ENCODE measurements around the gene PLCB2.

The PLCB2 gene

DNA sequence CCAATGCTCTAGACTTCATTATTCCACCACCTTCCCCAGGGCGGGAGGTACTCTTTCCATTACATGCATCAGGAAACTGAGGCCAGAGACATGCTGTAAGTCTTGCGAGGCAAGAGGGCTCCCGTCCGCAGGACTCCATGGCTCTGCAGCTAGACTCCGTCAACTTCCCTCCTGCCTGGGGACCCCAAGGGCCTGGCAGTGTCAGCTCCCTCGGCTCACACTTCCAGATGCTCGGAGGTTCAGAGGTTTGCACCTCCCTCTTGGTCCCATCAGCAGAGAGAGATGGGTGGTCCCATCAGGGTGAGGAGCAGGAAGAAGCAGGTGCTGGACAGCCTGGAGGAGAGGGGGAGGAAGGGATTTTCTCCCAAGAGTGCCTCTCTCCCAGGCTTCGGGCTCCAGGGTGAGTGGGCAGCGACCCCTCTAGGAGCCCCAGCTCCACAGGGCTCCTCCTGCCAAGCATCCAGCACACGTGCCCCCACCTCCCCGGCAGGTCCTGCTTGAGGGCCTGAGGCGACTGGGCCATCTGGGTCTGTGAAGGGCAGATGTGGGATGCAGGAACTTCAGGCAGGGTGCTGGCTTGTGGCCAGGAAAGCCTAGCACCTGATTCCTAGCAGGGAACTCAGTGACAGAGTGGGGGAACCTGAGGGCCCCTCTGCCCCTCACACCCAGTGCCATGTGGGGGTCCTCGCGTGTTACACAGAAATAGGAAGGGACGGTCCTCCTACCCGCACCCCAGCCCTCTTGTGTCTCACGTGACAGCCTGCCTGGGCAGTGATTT is 59.5 kb downstream of the PLCB2 start:
- no peak for DNase-seq

DNA sequence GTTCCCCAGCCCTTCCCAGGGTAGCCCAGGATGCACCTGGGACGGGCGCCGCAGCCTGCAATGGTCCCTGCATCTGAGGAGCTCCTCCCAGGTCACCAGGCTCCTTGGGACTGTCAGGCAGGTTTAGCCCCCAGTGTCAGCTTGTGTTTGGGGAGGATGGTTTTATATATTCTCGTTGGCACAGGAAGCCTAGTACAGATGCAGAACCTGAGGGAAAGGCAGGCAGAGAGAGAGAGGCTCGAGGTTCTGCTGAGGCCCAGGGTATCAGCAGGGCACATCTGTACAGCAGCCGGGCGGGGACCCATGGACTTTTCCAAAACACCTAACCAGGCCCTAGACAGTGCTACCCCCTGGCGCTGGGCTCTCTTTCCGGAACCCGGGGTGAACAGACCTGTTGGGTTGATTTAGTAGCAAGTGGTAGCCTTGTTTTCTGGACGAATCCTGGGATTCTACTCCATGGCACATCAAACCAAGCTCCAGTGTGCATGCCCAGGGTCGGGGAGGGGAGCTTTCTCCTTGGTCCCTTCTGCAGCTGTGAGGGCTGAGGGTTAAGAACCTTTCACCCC is 60.2 kb downstream of the PLCB2 start:
- no peak for DNase-seq

DNA sequence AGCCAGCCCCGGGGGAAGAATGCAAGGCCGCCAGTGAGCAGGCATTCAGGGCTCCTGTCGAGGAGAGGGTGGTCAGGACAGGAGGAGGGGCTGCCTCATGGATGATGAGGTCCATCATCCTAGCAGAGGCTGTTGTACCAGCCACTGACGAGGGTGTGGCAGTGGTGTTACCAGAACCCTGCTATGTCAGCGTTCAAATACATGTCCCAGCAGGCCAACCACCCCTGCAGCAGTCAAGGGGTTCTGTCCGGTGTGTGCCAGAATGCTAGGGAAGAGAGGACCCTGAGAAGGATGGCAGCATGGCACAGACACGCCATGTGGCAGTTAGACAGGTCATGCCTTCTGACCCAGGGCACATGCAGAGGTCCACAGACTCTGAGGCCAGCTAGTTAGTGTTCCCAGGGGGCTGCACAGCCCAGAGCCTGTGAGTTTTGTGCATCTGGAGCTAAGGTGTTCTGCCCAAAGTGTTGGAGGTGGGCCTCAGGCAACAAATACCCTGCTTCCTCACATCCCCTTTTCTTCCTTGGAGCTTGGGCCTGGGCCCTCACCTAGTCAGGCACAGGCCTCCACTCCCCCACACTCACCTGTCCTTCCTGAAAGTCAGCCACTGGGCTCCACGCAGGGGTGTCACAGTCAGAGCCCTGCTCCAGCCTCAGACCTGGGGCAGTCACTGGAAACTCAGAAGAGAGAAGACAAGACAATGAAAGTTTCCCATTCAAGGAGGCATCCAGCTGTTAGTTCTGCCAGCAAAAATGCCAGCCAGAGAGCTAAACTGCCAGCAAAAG is 61.0 kb downstream of the PLCB2 start:
- DNase-seq = no peak

DNA sequence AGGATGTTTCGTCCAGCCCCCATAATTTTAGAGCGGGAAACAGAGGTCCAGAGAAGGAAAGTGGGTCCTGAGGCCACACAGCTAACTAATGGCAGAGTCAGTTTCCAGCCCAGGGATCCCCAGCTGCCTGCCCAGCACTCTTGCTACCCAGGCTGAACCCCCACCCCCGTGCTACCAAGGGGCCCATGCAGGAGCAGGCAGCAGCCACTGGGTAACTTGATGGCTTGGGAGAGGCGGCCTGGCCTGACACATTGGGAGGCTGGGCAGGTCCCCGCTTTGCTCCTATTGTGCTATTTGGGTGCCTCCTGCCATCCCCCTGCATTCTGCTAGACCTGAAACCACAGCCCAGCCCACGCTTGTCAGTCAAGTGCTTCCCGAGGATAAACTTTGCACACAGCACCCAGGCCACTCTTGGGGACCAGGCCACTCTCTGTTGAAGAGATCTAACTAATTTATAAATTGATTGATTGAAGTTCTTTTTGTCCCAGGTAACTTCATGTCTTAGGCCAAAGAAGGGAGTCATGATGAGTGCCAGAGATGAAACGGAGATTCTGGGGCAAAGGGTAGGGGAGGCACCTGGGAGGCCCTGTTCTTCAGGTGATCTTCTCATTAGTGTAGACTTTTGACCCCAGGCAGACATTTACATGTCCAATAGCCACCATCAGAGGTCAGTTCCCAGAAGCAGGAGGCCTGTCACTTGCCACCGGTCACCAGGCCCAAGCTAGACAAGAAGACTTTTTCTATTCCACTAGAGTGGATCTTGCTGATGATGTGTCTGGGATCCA is 61.9 kb downstream of the PLCB2 start:
- DNase-seq = no peak

DNA sequence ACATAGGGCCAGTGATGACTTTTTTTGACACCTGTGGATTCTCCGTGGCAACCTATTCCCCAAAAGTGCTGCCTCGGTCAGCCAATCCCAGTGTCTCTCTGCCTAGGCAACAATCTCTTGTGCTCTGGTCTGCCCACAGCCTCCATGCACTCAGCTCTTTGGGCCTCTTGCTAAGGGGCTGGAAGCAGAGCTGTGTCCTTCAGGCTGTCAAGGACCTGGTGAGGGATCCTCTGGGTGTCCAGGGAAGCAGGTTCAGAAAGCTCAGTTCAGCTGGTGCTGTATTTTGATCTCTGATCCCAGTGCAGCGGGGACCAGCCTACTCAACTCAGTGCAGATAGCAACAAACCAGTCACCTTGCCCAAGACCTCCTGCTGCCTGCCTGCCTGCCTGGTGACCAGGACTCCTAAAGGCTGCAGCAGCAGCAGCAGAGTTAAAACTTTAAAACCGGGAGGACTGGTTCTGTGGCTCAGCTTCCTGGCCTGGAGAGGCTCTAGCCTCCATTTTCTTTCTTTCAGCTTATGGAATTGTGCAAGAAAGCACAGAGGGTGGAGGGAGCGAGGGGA is 62.7 kb downstream of the PLCB2 start:
- DNase-seq = no peak

DNA sequence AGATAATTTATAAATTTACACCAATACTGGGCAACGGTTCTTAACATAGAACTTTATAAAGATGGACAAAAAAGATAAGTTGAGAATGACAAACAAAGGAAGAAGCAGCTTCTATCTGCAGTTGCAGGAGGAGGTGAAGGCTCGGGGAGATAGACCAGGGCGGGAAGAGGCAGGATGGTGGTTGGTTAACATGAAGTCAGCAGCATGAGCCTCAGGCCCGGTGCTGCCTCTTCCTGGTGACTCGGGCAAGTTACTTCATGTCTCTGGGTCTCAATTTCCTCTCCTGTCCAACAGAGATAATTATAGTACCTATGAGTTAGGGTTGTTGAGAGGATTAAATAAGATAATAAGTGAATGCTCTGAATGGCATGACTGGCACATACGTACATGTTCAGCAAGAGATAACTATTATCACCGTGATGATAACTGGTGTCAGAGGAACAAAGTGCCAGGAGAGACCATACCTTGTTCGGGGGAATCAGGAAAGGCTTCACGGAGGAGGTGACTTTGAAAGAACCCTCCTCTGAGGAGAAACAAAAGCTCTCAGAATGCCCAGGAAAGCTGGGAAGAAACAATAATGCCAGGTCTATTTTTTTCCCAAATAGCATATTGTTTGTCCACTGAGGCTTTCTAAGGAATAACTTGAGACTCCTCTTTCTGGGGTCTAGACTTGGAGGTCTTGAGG is 64.5 kb downstream of the PLCB2 start:
- DNase-seq = no peak

DNA sequence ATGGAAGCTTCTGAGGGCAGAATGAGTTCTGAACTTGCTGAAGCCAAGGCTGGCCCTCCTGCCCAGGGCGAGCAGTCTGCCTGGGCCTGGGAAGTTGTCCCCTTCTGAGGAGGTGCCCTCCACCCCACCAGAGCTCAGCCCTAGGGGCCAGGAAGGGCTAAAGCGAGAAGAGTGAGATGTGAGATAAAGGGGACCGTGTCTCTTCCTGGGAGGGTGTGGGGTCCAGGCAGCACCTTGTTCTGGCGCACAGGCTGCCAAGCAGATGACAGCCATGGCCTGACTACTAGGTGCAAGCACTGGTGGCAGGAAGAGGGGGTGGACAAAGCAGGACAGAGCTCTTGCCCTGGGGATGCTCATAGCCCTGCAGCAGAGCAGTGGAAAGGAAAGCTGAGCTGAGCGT is 65.1 kb downstream of the PLCB2 start:
- no peak for DNase-seq

DNA sequence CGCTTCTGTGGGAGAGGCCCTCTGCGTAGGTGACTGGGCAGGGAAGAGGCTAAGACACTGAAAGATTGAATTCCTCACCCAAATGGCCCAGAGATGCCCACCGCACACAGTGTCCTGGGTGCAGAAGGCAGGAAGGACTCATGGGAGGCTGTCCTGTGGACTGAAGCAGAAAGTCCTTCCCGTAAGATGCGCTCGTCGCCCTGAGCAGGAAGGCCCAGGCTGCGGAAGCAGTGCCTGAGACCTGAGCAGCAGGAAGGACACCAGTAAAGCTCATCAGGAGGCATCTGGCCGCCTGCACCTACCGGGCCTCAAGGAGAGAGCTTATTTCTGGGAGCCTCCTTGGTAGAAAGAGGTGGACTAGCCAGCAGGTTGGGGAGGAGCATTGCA is 65.5 kb downstream of the PLCB2 start:
- no peak for DNase-seq

DNA sequence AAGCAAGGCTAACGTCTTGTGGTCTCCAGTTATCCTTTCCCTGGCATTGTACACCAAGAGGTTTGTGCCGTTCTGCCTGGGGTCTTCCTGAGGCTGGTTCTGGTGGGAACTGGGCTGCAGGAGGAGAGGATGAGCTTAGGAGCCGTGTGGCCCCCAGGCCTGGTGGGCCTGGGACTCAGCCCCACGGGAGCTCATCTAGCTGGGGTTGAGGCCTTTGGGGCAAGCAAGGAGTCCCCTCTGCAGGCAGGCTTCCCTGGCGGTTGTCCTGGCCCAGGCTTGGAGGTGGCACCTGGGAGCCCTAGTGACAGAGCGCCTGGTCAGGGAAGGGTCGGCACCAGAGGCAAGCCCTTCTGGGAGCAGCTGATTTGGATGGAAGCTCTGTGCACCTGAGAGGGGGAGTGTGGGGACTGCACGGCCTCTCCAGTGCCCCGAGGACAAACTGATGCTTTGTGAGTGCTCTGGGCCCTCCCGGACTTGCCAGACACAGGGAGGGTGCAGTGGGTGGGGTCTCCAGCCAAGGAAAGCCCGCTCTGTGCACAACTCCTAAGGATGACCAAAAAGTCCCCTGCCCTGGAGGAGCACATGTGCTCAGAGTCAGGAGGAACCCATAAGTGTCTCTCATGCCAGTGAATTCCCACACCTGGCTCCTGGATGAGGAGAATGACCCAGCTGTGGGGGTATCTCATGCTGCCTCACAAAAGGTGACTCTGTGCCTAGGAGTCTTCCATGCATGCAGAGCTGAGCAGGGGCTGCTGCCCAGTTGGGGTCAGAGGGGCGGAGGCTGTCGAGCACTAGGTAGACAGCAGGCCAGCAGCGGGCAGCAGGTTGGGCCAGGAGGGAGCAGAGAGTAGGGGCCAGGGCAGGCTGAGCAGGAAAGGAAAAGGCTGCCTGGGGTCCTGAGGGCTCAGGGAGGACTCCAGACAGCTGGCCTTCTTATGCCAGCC is 66.2 kb downstream of the PLCB2 start:
- DNase-seq = no peak

DNA sequence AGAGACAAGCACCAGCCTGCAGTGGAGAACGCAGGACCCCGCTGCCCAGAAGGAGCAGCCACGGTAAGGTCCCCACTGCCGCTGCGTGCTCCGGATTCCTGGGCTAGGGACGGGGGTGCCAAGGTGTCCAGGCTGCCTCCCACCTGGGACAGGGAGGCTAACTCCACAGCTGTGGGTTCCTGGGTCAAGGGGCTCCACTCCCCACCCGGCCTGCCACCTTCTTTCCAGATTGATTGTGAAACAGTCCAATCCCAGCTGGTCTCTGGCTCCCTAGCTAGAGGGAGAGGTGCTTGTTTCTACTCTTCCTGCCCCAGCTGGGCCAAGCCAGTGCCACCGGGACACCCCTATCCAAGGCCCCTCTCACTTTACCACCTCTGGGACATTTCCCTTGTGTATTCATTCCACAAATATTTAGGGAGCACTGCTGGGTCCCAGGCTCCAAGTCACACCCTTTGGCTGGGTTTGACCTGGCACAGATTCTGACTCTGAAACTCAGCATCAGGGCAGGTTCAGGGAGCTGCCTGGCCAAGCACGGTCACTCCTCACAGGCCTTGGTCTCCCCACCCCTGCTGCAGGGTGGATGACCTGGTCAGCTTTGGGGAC is 67.0 kb downstream of the PLCB2 start:
- no peak for DNase-seq

DNA sequence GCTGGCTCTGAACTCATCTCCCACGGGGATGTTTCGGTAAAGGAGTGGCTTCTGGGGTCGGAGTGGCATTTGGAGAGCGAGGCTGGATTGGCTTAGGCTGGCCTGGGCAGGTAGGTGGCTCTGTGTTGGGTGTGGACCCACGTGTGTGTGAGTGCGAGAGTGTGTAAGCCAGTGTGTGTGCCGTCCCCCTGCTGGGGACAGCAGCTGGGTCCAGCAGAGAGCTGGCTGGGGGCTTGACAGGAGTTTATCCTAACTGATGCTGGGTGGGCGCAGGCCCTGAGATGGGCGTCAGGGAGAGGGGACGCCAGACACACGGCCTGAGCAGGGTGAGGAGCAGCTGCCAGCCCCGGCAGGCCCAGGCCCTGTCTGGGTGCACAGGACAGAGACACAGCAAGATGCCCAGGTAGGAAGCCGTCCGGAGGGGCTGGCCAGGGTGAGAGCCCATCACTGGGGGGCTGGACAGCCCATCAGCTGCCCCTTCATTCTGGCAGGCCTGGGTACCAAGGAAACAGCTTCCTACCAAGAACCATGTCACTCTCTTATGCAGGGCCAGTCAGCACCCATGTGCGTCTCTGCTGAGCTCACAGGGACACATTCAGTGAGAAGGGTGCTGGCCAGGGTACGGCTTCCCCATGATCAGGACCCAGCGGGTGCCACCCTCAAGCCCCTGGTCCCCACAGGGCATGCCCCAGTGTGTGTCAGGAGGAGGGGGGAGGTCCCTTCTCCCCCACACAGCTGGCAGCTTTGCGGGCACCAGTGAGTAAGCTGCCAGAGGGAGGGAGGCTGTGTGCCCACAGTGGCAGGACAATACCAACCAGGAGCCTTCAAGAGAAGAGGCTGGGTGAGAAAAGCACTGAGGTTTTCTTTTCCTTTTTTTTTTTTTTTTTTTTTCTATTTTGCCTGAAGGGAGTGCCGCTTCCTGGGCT is 67.8 kb downstream of the PLCB2 start:
- DNase-seq = no peak

DNA sequence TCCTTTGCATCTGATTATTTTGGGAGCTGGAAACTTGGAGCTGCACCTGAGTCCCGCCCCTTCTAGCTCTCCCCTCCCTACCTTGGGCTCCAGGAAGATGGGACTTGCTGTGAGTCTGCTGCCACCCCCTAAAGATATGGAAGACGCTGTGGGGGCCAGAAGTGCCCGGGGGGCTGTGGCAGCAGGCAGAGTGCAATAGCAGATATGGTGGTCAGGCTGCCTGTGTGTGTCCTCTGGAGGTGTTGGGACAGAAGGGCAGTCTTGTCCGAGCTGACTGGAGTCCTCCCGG is 68.4 kb downstream of the PLCB2 start:
- no peak for DNase-seq

DNA sequence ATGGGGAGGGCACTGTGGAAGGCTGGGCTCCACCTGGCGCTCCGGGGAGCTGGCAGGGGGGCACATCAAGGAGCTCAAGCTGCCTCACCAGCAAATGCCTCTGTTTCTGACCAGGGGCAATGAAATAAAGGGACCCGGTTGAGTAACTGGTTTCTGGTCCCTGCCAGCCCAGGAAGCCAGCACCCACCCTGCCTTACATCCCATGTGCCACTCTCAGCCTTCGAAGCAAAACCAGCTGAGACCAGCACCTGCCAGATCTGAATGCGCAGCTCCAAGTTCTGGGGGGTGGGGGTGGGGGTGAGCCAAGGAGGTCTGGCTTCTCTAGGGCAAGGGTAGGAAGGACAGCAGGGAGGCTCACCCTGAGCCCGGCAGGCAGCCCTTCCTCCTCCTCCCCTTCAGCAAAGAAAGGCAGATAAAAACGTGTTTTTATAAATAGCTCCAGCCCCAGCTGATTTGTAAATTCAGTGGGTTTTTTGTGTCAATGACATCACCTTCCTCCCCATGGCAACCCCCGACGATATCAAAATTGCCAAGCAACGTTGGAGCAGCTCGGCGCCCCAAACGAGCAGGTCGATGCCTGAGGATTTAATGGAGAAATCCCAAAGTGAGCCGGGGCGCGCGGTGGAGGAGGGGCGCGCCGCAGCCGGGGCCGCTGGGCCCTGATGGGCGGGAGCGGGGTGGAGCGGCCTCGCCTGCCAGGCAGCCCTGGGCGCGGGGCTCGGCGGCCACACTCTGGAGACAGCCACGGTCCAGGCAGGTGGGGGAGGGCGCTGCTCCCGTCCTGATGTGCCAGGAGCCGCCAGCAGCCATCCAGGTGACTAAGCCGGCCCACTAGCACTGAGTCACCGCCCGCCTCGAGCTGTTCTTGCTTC is 69.0 kb downstream of the PLCB2 start, which contains the start of gene PAK6:
TSS of gene PAK6 (plus strand) at position 532 of the 872 bp plus-strand sequence. CDS start 25,723 bp downstream, outside the sequence.
- peak; percentile 27 to 37 for DNase-seq

Data from inflammatory macrophage treated with lipopolysaccharide for 1 hour (primary cell).